Measurements from ENCODE around the gene COL15A1. TPM values are rescaled to one million over a fixed set of nuclear protein-coding genes. Genes with fewer than 3 reads are reported as not detected.

Gene COL15A1
- total RNA-seq, 6 experiments from 2014 or later = 0.20 to 0.50 (median 0.32) TPM

GRCh38 chr9:98966676-98967075 lies 23.0 kb downstream of the COL15A1 start:
- no peaks in the 10 kb centered on the region for H3K9me3 Mint-ChIP-seq
- TF ChIP-seq, protein P1, sequence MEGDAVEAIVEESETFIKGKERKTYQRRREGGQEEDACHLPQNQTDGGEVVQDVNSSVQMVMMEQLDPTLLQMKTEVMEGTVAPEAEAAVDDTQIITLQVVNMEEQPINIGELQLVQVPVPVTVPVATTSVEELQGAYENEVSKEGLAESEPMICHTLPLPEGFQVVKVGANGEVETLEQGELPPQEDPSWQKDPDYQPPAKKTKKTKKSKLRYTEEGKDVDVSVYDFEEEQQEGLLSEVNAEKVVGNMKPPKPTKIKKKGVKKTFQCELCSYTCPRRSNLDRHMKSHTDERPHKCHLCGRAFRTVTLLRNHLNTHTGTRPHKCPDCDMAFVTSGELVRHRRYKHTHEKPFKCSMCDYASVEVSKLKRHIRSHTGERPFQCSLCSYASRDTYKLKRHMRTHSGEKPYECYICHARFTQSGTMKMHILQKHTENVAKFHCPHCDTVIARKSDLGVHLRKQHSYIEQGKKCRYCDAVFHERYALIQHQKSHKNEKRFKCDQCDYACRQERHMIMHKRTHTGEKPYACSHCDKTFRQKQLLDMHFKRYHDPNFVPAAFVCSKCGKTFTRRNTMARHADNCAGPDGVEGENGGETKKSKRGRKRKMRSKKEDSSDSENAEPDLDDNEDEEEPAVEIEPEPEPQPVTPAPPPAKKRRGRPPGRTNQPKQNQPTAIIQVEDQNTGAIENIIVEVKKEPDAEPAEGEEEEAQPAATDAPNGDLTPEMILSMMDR (IDR thresholded peaks at IDR 0.05) = no peak
- no peaks in the 10 kb centered on the region for H3K36me3 Mint-ChIP-seq (ENCODE audit: low read depth)
- peaks cover 4% of the 10 kb centered on the region; the same call in 1 of the 2 replicates for H3K27me3 Mint-ChIP-seq (ENCODE audit: insufficient read depth)
- no peak overlapping the region for H3K4me3 Mint-ChIP-seq
- no peak overlapping the region for H3K27ac Mint-ChIP-seq
- peaks cover 35% of the 10 kb centered on the region for H3K4me1 Mint-ChIP-seq (ENCODE audit: low read depth)
- DNase-seq = no peak

DNA sequence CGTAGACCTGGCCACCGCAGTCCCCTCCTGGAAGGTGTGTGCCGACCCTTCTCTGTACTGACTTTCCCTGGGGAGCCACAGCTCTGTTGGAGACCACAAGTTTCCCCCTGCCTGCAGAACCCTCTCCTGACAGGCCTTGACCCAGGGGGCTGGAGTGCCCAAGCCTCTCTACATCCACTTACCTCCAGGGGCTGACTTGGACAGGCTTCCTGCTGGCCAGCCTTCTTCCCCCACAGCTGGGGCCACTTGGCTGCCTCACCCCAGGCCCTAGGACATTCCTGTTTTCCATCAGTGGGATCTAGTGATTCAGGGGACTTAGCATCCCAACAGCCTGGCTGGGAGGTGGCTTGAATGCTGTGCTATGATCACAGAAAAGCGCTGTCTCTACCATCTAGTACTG lies 23.6 kb downstream of the COL15A1 start:
- H3K36me3 Mint-ChIP-seq (ENCODE audit: low read depth) = no peaks in the 10 kb centered on the region
- H3K4me1 Mint-ChIP-seq (ENCODE audit: low read depth) = peaks cover 31% of the 10 kb centered on the region
- no peak for DNase-seq
- H3K27ac Mint-ChIP-seq = no peak overlapping the region
- no peaks in the 10 kb centered on the region for H3K9me3 Mint-ChIP-seq
- H3K27me3 Mint-ChIP-seq (ENCODE audit: insufficient read depth) = peaks cover 4% of the 10 kb centered on the region; the same call in 1 of the 2 replicates
- TF ChIP-seq, protein P1 (IDR thresholded peaks at IDR 0.05) = no peak
- no peak overlapping the region for H3K4me3 Mint-ChIP-seq

GRCh38 chr9:98967680-98968079 lies 24.0 kb downstream of the COL15A1 start:
- no peak overlapping the region for H3K27ac Mint-ChIP-seq
- TF ChIP-seq, protein P1 (IDR thresholded peaks at IDR 0.05) = no peak
- H3K36me3 Mint-ChIP-seq (ENCODE audit: low read depth) = no peaks in the 10 kb centered on the region
- H3K27me3 Mint-ChIP-seq (ENCODE audit: insufficient read depth) = peaks cover 6% of the 10 kb centered on the region; the same call in 1 of the 2 replicates
- peaks cover 27% of the 10 kb centered on the region for H3K4me1 Mint-ChIP-seq (ENCODE audit: low read depth)
- DNase-seq = no peak
- H3K9me3 Mint-ChIP-seq = no peaks in the 10 kb centered on the region
- H3K4me3 Mint-ChIP-seq = no peak overlapping the region

DNA sequence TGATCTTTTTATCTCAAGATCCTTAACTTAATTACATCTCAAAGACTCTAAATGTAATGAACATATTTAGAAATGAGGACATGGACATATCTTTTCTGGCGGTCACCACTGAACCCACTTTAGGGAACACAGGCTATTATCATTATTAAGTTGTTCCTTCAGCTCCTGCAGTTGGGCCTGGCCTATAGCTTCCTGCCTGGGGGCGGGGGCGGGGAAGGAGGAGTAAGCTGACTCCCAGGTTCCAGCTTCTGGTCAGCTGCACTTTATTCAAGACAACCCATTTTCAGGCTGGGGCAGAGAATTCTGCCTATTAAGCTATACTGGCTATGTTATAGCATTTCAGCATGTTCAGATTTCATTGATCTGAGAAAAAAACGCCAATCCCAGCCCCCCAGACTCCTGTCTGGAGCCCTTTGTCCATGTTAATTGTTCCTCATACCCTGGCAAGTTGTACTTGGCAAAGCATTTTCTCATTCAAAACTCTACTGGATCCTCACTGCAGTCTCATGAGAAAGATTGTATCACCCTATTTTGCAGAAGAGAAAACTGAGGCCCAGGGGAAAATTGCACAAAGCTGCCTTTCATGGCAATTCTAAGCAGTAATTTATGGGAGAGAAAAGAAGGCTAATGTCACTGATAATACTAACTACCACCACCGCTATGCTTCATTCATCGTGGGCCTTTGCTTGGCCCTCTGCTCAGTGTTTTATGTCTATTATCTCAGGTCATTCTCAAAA lies 25.1 kb downstream of the COL15A1 start:
- H3K36me3 Mint-ChIP-seq (ENCODE audit: low read depth) = no peaks in the 10 kb centered on the region
- DNase-seq = no peak
- H3K27ac Mint-ChIP-seq = no peak overlapping the region
- H3K4me1 Mint-ChIP-seq (ENCODE audit: low read depth) = peaks cover 16% of the 10 kb centered on the region
- TF ChIP-seq, protein P1 (IDR thresholded peaks at IDR 0.05) = no peak
- no peaks in the 10 kb centered on the region for H3K9me3 Mint-ChIP-seq
- peaks cover 7% of the 10 kb centered on the region for H3K27me3 Mint-ChIP-seq (ENCODE audit: insufficient read depth)
- H3K4me3 Mint-ChIP-seq = no peak overlapping the region

DNA sequence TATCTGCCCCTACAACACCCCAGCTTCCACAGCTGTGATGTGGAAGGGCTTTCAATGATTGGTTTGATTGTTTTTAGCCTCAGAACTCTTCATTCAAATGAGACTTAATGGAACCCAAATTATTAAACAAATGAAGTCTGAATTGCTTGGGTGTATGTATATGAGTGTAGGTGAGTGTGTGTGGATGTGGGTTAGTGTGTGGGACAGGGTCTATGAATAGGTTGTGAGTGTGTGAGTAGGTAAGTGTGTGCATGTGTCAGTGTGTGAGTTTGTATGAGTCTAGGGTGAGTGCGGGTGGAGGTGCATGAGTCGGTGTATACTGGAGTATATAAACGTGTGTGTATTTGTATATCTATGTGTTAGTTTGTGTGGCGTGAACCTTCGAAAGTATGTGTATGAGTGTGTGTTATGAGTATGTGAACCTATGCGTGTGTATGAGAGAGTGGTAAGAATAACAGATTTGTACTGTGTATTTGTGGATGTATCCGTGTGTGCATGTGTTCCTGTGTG lies 26.9 kb downstream of the COL15A1 start:
- no peaks in the 10 kb centered on the region for H3K9me3 Mint-ChIP-seq
- H3K4me1 Mint-ChIP-seq (ENCODE audit: low read depth) = peaks cover 15% of the 10 kb centered on the region
- no peak overlapping the region for H3K27ac Mint-ChIP-seq
- TF ChIP-seq, protein P1 (IDR thresholded peaks at IDR 0.05) = no peak
- peaks cover 10% of the 10 kb centered on the region for H3K27me3 Mint-ChIP-seq (ENCODE audit: insufficient read depth)
- DNase-seq = no peak
- no peak overlapping the region for H3K4me3 Mint-ChIP-seq
- no peaks in the 10 kb centered on the region for H3K36me3 Mint-ChIP-seq (ENCODE audit: low read depth)
